OCI-LY7 (cell line): ENCODE measurements around the gene AMIGO1. TPM values are rescaled to one million over a fixed set of nuclear protein-coding genes. Genes with fewer than 3 reads are reported as not detected.

Source experiments
- BruUV-seq: library from RNA; stranded (reverse); fragments of 400-500 nt; replicated peaks from 2 replicates; lab custom pipeline; 2021; lab: Mats Ljungman, UMichigan
- CTCF ChIA-PET: fragments of 300-600 bp; sonication (Branson Sonifier 250); formaldehyde crosslinking; loops from one replicate; lab custom pipeline; 2022; ENCODE audit warnings: antibody characterized with exemption; ENCODE audit not compliant: unreplicated experiment; lab: Charles Lee
- POLR2A ChIA-PET: fragments of 300-600 bp; sonication (Branson Sonifier 250); formaldehyde crosslinking; loops from one replicate; lab custom pipeline; 2022; ENCODE audit warnings: antibody characterized with exemption; lab: Charles Lee
- DNase-seq: peaks from one replicate; pipeline ENCODE4 v3.0.0-alpha.2; 2015; ENCODE audit warnings: low spot score
- H2AFZ ChIP-seq: fragments of 200-600 bp; sonication (generic), shearing (Covaris generic); 2 replicates; pipeline ENCODE4 v1.6.1; 2014; ENCODE audit warnings: mild to moderate bottlenecking, antibody characterized with exemption, low read length, moderate library complexity
- H3K27ac ChIP-seq: fragments of 200-600 bp; sonication (generic); 2 replicates; pipeline ENCODE4 v1.5.1; 2014; ENCODE audit warnings: mixed run types, low read depth, mild to moderate bottlenecking, moderate library complexity, low read length, inconsistent platforms; ENCODE audit not compliant: poor library complexity, severe bottlenecking
- H3K36me3 ChIP-seq: fragments of 200-600 bp; sonication (generic); 2 replicates; pipeline ENCODE4 v1.6.1; 2014; ENCODE audit warnings: mild to moderate bottlenecking, antibody characterized with exemption, low read length, moderate library complexity, mixed read lengths; ENCODE audit not compliant: insufficient read depth
- H3K4me1 ChIP-seq: fragments of 200-600 bp; sonication (generic); 2 replicates; pipeline ENCODE4 v1.5.1; 2014; ENCODE audit warnings: mild to moderate bottlenecking, low read length; ENCODE audit not compliant: insufficient read depth, poor library complexity, severe bottlenecking
- H3K4me2 ChIP-seq: fragments of 200-600 bp; sonication (generic); 2 replicates; pipeline ENCODE4 v1.6.1; 2014; ENCODE audit warnings: mild to moderate bottlenecking, low read length
- H3K4me3 ChIP-seq: fragments of 200-600 bp; sonication (generic); 2 replicates; pipeline ENCODE4 v1.5.1; 2014; ENCODE audit warnings: mild to moderate bottlenecking, low read depth, low read length; ENCODE audit not compliant: poor library complexity, severe bottlenecking
- H3K79me2 ChIP-seq: fragments of 200-600 bp; sonication (generic); 2 replicates; pipeline ENCODE4 v1.6.1; 2016; ENCODE audit warnings: low read depth, mild to moderate bottlenecking, low read length, moderate library complexity, mixed read lengths; ENCODE audit not compliant: insufficient read depth
- H3K9me2 ChIP-seq: fragments of 200-600 bp; sonication (generic); 2 replicates; pipeline ENCODE4 v1.6.1; 2016; ENCODE audit warnings: mild to moderate bottlenecking, low read length, mixed read lengths; ENCODE audit not compliant: insufficient read depth
- H3K9me3 ChIP-seq: fragments of 200-600 bp; sonication (generic); 2 replicates; pipeline ENCODE4 v1.6.1; 2014; ENCODE audit warnings: mild to moderate bottlenecking, mixed run types, low read length, mixed read lengths
- H4K20me1 ChIP-seq: fragments of 200-600 bp; sonication (generic); 2 replicates; pipeline ENCODE4 v1.6.1; 2014; ENCODE audit warnings: mild to moderate bottlenecking, antibody characterized with exemption, low read length, moderate library complexity, mixed read lengths; ENCODE audit not compliant: insufficient read depth
- EZH2phosphoT487 ChIP-seq: fragments of 200-600 bp; sonication (generic); IDR thresholded peaks from 2 replicates; pipeline ENCODE4 v1.6.1; 2018; ENCODE audit warnings: low read depth, borderline replicate concordance, mild to moderate bottlenecking, mixed run types, antibody characterized with exemption, low read length, moderate library complexity, mixed read lengths
- intact Hi-C: fragments of 100-400 bp; cut with micrococcal nuclease; formaldehyde crosslinking; loops from one replicate; pipeline ENCODE4 v1.10.0; 2022; ENCODE audit not compliant: unreplicated experiment
- total RNA-seq, 2 experiments: library from RNA; depleted of rRNA in 1 of 2; stranded (reverse); fragments of >200 nt in 1 of 2; shearing (Covaris generic) in 1 of 2; gene quantifications; 2 replicates each; pipeline ENCODE4 v1.2.3, GENCODE V29; 2014 to 2022
- TF ChIP-seq, protein P1 (sequence below): fragments of 200-600 bp; sonication (generic); conservative IDR thresholded peaks from 2 replicates; pipeline ENCODE4 v1.5.1; 2014; ENCODE audit warnings: mild to moderate bottlenecking, antibody characterized with exemption, low read length, moderate library complexity, mixed read lengths

AMIGO1 gene
- total RNA-seq, 2 experiments from 2014 or later, result 0.15 to 0.16 TPM

DNA sequence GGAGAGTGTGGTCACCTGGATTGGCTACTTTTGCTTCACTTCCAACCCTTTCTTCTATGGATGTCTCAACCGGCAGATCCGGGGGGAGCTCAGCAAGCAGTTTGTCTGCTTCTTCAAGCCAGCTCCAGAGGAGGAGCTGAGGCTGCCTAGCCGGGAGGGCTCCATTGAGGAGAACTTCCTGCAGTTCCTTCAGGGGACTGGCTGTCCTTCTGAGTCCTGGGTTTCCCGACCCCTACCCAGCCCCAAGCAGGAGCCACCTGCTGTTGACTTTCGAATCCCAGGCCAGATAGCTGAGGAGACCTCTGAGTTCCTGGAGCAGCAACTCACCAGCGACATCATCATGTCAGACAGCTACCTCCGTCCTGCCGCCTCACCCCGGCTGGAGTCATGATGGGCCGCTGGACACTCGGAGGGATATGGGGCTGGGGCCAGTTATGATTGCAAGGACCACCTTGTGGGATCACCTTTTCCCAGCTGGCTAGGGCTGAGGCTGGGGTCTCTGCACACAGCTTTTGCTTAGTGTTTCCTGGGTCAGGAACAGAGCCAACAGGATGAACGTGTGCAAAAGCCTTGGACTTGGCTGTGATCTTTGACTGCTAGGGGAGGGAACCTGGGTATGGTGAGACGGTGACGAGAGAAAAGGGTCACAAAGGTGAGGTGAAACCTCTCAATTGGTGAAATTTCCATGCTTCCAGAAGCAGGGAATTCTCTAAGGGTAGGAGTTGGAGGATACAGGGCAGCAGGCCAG, 34.6 kb upstream of the AMIGO1 start:
- H3K27ac ChIP-seq, result no peak overlapping the region
- intact Hi-C loops, result no loop called here
- no peak overlapping the region for H3K4me2 ChIP-seq
- TF ChIP-seq EZH2phosphoT487, result no peak
- TF ChIP-seq, protein P1, sequence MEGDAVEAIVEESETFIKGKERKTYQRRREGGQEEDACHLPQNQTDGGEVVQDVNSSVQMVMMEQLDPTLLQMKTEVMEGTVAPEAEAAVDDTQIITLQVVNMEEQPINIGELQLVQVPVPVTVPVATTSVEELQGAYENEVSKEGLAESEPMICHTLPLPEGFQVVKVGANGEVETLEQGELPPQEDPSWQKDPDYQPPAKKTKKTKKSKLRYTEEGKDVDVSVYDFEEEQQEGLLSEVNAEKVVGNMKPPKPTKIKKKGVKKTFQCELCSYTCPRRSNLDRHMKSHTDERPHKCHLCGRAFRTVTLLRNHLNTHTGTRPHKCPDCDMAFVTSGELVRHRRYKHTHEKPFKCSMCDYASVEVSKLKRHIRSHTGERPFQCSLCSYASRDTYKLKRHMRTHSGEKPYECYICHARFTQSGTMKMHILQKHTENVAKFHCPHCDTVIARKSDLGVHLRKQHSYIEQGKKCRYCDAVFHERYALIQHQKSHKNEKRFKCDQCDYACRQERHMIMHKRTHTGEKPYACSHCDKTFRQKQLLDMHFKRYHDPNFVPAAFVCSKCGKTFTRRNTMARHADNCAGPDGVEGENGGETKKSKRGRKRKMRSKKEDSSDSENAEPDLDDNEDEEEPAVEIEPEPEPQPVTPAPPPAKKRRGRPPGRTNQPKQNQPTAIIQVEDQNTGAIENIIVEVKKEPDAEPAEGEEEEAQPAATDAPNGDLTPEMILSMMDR, result no peak
- peaks cover 2% of the 10 kb centered on the region; the same call in 1 of the 2 replicates for H4K20me1 ChIP-seq
- H3K36me3 ChIP-seq, result no peaks in the 10 kb centered on the region
- H2AFZ ChIP-seq, result no peak overlapping the region
- POLR2A ChIA-PET, result interaction anchor here (0.6 to 1.2 kb wide), 2 partner anchors 30 to 96 kb away, joined by 3 to 4 read pairs; no protein-coding TSS in a partner anchor
- no peak for DNase-seq
- BruUV-seq, result no TSS peak
- H3K9me3 ChIP-seq, result no peaks in the 10 kb centered on the region
- H3K79me2 ChIP-seq, result peaks cover 17% of the 10 kb centered on the region; the same call in 1 of the 2 replicates
- H3K4me1 ChIP-seq, result peaks cover 14% of the 10 kb centered on the region
- no peak overlapping the region for H3K4me3 ChIP-seq
- CTCF ChIA-PET, result interaction anchor here (0.9 kb wide), 1 partner anchor 12 kb away, joined by 4 read pairs; no protein-coding TSS in a partner anchor
- no peaks in the 10 kb centered on the region for H3K9me2 ChIP-seq

DNA sequence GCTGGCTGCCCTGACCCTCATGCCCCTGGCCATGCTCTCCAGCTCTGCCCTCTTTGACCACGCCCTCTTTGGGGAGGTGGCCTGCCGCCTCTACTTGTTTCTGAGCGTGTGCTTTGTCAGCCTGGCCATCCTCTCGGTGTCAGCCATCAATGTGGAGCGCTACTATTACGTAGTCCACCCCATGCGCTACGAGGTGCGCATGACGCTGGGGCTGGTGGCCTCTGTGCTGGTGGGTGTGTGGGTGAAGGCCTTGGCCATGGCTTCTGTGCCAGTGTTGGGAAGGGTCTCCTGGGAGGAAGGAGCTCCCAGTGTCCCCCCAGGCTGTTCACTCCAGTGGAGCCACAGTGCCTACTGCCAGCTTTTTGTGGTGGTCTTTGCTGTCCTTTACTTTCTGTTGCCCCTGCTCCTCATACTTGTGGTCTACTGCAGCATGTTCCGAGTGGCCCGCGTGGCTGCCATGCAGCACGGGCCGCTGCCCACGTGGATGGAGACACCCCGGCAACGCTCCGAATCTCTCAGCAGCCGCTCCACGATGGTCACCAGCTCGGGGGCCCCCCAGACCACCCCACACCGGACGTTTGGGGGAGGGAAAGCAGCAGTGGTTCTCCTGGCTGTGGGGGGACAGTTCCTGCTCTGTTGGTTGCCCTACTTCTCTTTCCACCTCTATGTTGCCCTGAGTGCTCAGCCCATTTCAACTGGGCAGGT, 33.9 kb upstream of the AMIGO1 start:
- CTCF ChIA-PET, result no interaction called here
- TF ChIP-seq EZH2phosphoT487, result no peak
- TF ChIP-seq, protein P1, result no peak
- POLR2A ChIA-PET, result interaction anchor here (0.6 to 1.2 kb wide), 2 partner anchors 29 to 96 kb away, joined by 3 to 4 read pairs; no protein-coding TSS in a partner anchor

More for the DNA sequence above, 33.9 kb upstream of the AMIGO1 start:
- H3K9me2 ChIP-seq, result no peaks in the 10 kb centered on the region
- DNase-seq, result no peak
- H2AFZ ChIP-seq, result no peak overlapping the region
- peaks cover 13% of the 10 kb centered on the region for H3K4me1 ChIP-seq
- H3K79me2 ChIP-seq, result peaks cover 11% of the 10 kb centered on the region; the same call in 1 of the 2 replicates
- H3K36me3 ChIP-seq, result no peaks in the 10 kb centered on the region
- intact Hi-C loops, result no loop called here
- no peaks in the 10 kb centered on the region for H3K9me3 ChIP-seq
- BruUV-seq, result no TSS peak
- no peak overlapping the region for H3K4me2 ChIP-seq
- no peaks in the 10 kb centered on the region for H4K20me1 ChIP-seq
- H3K27ac ChIP-seq, result no peak overlapping the region
- H3K4me3 ChIP-seq, result no peak overlapping the region
